Sigmoid colon (tissue), 4 donors: ENCODE measurements around the gene SLC34A2.

ENCODE experiments used
- CTCF ChIP-seq, 4 experiments: fragments of 450-650 bp in 3 of 4; fragments of 200-600 bp in 1 of 4; IDR thresholded peaks; one replicate each; pipeline ENCODE4 v1.5.1; 2016 to 2019; ENCODE audit warnings: antibody characterized with exemption in 4 of 4, mild to moderate bottlenecking in 3 of 4, moderate library complexity in 2 of 4
- EP300 ChIP-seq, 4 donors: sonication (generic); formaldehyde crosslinking; IDR thresholded peaks; one replicate each; pipeline ENCODE4 v1.6.1; 2017; ENCODE audit warnings: antibody characterized with exemption in 4 of 4
- POLR2A ChIP-seq, 2 donors: fragments of 450-650 bp; IDR thresholded peaks; one replicate each; pipeline ENCODE4 v1.6.1; 2016; ENCODE audit warnings: antibody characterized with exemption in 2 of 2, mild to moderate bottlenecking in 2 of 2, moderate library complexity in 2 of 2

GRCh38 chr4:25658357-25658771 lies 2.7 kb downstream of the SLC34A2 start:
- TF ChIP-seq POLR2A (IDR thresholded peaks at IDR 0.05) (no peak), CTCF (IDR thresholded peaks at IDR 0.05) (no peak), EP300 (IDR thresholded peaks at IDR 0.05) (no peak)
